Measurements from ENCODE around the gene FAM47B. TPM values are rescaled to one million over a fixed set of nuclear protein-coding genes. Genes with fewer than 3 reads are reported as not detected.

Gene FAM47B
- total RNA-seq: not detected in 2 replicates
- long read RNA-seq: 0 reads

GRCh38 chrX:34942496-34942895 is at the start of gene FAM47B:
TSS of gene FAM47B (plus strand) at chrX:34942796. CDS start at chrX:34942832, 36 bp downstream.
- H3K9me3 Mint-ChIP-seq: peaks cover 9% of the 10 kb centered on the region
- no peaks in the 10 kb centered on the region for H3K4me1 Mint-ChIP-seq
- H3K27ac Mint-ChIP-seq (ENCODE audit: unreplicated experiment): no peak within 1 kb of the TSS
- no peaks in the 10 kb centered on the region for H3K27me3 Mint-ChIP-seq (ENCODE audit: low read depth)
- H3K36me3 Mint-ChIP-seq (ENCODE audit: low read depth): no peaks in the 10 kb centered on the region
- no peak within 1 kb of the TSS for H3K4me3 Mint-ChIP-seq
- no peak for DNase-seq (ENCODE audit: low read depth, low spot score)
- no peak for TF ChIP-seq CTCF (conservative IDR thresholded peaks at IDR 0.05)

- Mint-ChIP-seq H3K4me1 (no peaks in the 10 kb centered on the region), H3K27me3 (ENCODE audit: low read depth) (no peaks in the 10 kb centered on the region), H3K36me3 (ENCODE audit: low read depth) (peaks cover 3% of the 10 kb centered on the region), H3K4me3 (no peak overlapping the region), H3K9me3 (peaks cover 6% of the 10 kb centered on the region), H3K27ac (ENCODE audit: unreplicated experiment) (no peak overlapping the region)
- TF ChIP-seq CTCF (conservative IDR thresholded peaks at IDR 0.05): peak; percentile 60
- DNase-seq (ENCODE audit: low read depth, low spot score): no peak
These were observed 48.9 kb upstream of the FAM47B start for GRCh38 chrX:34893741-34894140.

- Mint-ChIP-seq H3K4me3 (no peak overlapping the region), H3K36me3 (ENCODE audit: low read depth) (peaks cover 3% of the 10 kb centered on the region), H3K27me3 (ENCODE audit: low read depth) (no peaks in the 10 kb centered on the region), H3K4me1 (no peaks in the 10 kb centered on the region), H3K9me3 (peaks cover 10% of the 10 kb centered on the region), H3K27ac (ENCODE audit: unreplicated experiment) (no peak overlapping the region)
- TF ChIP-seq CTCF (conservative IDR thresholded peaks at IDR 0.05): no peak
- DNase-seq (ENCODE audit: low read depth, low spot score): no peak
These were observed 41.9 kb upstream of the FAM47B start for GRCh38 chrX:34900691-34901090.

GRCh38 chrX:34901761-34902160 is 40.8 kb upstream of the FAM47B start:
- TF ChIP-seq CTCF (conservative IDR thresholded peaks at IDR 0.05): no peak
- Mint-ChIP-seq H3K36me3 (ENCODE audit: low read depth) (peaks cover 3% of the 10 kb centered on the region), H3K9me3 (peaks cover 10% of the 10 kb centered on the region), H3K27me3 (ENCODE audit: low read depth) (no peaks in the 10 kb centered on the region), H3K4me1 (no peaks in the 10 kb centered on the region), H3K27ac (ENCODE audit: unreplicated experiment) (no peak overlapping the region), H3K4me3 (no peak overlapping the region)
- no peak for DNase-seq (ENCODE audit: low read depth, low spot score)

- TF ChIP-seq CTCF (conservative IDR thresholded peaks at IDR 0.05): no peak
- Mint-ChIP-seq H3K9me3 (peaks cover 10% of the 10 kb centered on the region), H3K4me1 (no peaks in the 10 kb centered on the region), H3K27me3 (ENCODE audit: low read depth) (no peaks in the 10 kb centered on the region), H3K27ac (ENCODE audit: unreplicated experiment) (no peak overlapping the region), H3K4me3 (no peak overlapping the region), H3K36me3 (ENCODE audit: low read depth) (no peaks in the 10 kb centered on the region)
- DNase-seq (ENCODE audit: low read depth, low spot score): no peak
These were observed 39.3 kb upstream of the FAM47B start for GRCh38 chrX:34903316-34903715.

GRCh38 chrX:34909151-34909550 is 33.4 kb upstream of the FAM47B start:
- no peak for TF ChIP-seq CTCF (conservative IDR thresholded peaks at IDR 0.05)
- DNase-seq (ENCODE audit: low read depth, low spot score): no peak
- Mint-ChIP-seq H3K27ac (ENCODE audit: unreplicated experiment) (no peak overlapping the region), H3K9me3 (peaks cover 5% of the 10 kb centered on the region), H3K4me1 (no peaks in the 10 kb centered on the region), H3K36me3 (ENCODE audit: low read depth) (no peaks in the 10 kb centered on the region), H3K4me3 (no peak overlapping the region), H3K27me3 (ENCODE audit: low read depth) (no peaks in the 10 kb centered on the region)
